SKM-1 (cell line): ENCODE results near the gene RXRG.

Source experiments
- DNase-seq: peaks from one replicate; lab custom pipeline; 2025; ENCODE audit not compliant: unreplicated experiment; lab: John Stamatoyannopoulos, UW

Gene RXRG

GRCh38 chr1:165415068-165415467 is 29.9 kb downstream of the RXRG start:
- DNase-seq = no peak

GRCh38 chr1:165414620-165415019 is 30.3 kb downstream of the RXRG start:
- DNase-seq = no peak

DNA sequence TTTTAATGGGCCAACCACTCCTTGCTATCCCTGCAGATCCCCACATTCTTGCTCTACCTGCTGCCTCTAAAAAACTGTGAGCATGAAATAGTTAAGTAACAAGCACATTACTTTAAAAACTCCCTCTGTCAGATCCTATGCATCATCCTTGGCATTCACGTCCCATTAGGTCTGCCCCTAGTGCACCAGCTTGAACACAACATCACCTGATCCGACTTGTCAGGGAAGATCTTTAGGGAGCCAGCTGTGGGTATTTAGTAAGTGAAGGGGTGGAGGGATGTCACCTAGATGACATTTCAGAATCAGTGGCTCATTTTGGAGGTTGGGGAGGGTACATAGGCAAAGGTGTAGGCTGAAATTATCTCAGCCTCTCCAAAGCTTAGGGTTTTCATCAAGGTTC is 33.5 kb downstream of the RXRG start:
- no peak for DNase-seq

- DNase-seq = no peak
Measured at GRCh38 chr1:165409657-165410358, 35.1 kb downstream of the RXRG start.

DNA sequence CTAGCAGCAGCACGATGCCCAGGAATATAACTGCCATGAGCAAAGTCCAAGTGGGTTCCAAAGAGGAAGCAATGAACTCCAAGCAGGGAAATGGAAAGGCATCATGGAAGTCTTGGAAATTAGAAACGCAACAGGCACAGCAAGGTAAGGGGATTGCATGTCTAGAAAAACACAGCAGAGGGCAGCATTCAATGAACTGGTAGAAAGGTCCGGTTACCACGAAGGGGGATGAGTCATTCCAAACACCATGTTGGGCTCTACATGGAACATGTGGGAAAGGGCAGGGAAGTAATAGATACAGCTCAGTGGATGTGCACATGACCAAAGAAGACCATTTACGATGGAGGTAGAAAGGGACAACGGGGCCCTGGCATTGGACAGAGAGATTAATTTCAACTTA is 36.4 kb downstream of the RXRG start:
- no peak for DNase-seq

DNA sequence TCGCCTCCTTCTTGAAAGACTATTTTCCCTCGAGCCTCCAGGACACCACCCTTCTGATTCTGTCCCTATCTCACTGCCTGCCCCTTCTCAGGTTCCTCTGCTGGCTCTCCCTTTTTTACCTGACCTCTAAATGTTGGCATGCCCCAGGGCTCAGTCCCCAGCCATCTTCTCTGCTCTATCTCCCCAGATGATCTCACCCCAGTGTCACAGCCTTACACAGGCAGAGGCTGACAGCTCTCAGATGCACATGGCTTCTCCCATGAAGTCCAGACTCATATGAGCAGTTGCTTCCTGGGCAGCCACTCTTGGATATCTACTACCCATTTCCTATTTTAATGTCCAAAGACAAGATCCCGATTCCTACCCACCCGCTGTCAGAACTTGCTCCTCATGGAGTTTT is 37.5 kb downstream of the RXRG start:
- DNase-seq = no peak

- DNase-seq = no peak
Measured at GRCh38 chr1:165403835-165404482, 41.0 kb downstream of the RXRG start.

DNA sequence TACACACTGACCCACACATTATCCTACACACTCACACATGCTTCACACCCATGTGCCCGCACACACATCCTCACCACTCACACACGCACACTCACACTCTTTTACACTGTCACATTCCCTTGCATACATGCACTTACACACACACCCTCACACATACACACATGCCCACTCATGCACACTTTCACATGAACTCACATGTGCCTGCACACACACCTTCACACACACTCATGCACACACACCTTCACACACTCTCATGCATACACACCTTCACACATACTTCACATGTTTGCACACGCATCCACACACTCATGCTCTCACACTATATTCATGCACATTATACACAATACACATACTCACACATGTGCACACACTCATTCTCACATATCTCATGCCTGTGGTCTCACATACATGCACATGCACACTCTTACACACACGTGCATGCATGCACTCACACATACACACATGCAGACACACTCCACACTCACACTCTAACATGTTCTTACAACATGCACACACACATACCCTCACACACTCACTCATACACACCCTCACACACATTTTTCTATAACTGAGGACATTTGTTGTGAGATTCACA is 42.3 kb downstream of the RXRG start:
- DNase-seq = no peak

DNA sequence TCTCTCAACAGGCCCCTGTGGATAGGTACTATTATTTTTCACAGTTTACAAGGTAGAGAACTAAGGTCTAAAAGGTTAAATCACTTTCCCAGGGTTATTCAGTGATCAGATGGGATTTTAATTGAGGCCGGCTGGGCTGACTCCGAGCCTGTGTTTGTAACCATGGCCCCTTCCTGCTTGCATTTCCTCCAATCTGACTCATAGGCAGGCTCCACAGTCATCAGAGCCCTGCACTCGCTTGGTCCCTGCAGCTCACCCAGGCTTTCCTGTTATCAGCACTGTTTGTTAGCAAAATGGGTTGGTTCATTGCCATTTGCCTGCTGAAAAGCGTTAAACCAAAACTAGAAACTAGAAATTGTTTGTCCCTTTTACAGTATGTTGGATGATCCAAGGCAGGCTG is 47.0 kb downstream of the RXRG start:
- DNase-seq = no peak

- DNase-seq = no peak
Measured at GRCh38 chr1:165395901-165396300, 49.0 kb downstream of the RXRG start.

GRCh38 chr1:165395478-165395877 is 49.4 kb downstream of the RXRG start:
- DNase-seq = no peak

GRCh38 chr1:165392634-165393571 is 52.0 kb downstream of the RXRG start:
- peak; percentile 82 for DNase-seq

DNA sequence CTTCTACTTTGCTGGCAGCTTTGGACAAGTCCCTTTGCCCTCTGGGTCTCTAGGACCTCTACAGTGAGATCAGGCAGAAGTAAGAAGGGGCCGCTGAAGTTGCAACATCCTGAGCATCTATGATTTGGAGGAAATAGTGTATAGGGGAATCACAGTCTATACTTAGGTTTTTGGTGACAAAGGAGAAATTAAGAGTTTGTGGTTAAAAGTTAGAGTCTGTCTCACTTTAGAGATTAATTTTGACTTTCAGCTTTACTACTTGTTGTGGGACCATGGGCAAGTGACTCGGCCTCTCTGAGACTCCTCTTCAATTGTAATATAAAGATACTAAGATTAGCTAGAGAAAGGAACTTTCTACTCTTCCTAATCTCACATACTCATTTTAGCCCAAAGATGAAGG is 55.3 kb downstream of the RXRG start:
- DNase-seq = no peak

- DNase-seq = no peak
Measured at GRCh38 chr1:165387961-165388360, 57.0 kb downstream of the RXRG start.

DNA sequence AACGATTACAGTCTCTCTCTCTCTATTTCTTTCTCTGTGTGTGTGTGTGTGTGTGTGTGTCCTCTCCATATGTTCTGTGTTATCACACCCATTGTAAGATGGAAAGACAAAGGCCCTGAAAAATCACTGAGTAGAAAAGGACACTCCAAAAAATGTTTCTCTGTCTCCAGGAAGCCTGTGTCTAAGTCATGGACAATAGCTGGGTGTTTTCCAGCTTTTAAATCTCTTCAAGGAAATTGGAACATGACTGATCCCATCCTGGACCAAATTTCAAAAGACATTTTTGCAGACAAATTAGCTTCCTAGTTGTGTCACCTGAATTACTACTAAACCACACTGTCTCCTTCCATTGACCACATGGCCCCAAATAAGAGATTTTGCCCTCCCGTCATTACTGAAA is 57.4 kb downstream of the RXRG start:
- no peak for DNase-seq

- DNase-seq = no peak
Measured at GRCh38 chr1:165383599-165384405, 61.1 kb downstream of the RXRG start.

- DNase-seq = no peak
Measured at GRCh38 chr1:165383067-165383466, 61.9 kb downstream of the RXRG start.

DNA sequence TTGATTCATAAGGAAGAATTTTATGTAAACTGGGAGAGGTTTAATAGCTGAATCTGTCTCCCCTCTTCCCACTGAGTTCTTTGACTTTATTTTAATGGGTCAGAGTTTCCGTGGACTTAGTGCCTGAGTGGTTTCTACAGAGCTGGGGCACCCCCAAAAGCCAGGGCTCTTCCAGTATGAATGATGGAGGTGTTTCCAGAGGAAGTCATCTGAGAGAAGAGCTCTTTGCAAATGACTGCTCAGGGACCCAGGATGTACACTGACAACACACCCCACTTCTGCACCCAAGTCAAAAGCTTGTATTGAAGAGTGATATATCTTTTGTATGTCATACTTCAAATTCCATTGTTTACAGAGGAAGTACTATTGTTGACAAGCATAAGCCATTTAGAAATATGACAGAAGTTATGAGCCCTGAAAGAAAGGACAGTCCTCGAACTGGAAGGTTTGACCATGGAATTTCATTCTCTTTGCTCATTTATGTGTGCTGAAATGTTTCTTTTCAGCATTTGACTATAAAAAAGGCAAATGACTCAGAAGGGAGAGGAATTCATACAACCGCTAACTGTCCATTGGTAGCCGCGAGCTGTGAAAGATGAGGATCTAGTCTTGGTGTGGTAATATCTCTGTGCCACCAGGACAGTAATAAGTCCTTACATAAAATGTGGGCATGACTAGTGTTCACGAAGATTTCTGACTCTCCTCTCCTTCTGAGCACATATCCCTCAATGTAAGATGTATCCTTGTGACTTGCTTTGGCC is 63.0 kb downstream of the RXRG start:
- DNase-seq = no peak

DNA sequence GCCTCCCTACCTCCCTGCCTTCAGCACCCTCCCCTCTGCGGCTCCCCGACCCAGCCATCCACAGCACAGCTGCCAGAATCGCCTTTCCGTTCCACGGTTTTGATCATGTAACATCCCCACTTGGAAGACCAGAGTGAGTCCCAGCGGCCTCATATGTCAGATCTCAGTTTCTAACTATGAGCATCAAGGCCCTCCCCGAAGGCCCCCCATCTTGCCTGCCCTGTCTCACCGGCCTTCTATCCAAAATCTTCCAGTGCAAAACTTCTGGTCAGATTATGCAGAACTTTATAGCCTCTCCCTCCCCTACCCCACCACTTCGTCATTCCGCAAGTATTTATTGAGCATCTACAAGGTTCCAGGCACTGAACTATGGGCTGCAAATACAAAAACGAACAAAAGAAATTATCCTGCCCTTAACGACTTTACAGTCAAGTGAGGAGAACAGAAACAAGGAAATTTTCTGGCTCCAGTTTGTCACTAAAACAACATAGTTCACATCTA is 68.1 kb downstream of the RXRG start:
- DNase-seq = no peak
